Esophagus (tissue), 2 donors: ENCODE measurements around the gene LRRN2. TPM values are rescaled to one million over a fixed set of nuclear protein-coding genes. Genes with fewer than 3 reads are reported as not detected.

Experiments
- H3K27ac ChIP-seq, 2 donors: one replicate each; pipeline ENCODE4 v1.5.1; 2013; ENCODE audit warnings: low read depth in 2 of 2, mild to moderate bottlenecking in 2 of 2, inconsistent platforms in 1 of 2, low read length in 1 of 2, moderate library complexity in 1 of 2
- H3K27me3 ChIP-seq, 2 donors: one replicate each; pipeline ENCODE4 v1.6.1; 2013; ENCODE audit warnings: low read length in 2 of 2, control low read depth in 1 of 2, mild to moderate bottlenecking in 1 of 2; ENCODE audit not compliant: insufficient read depth in 2 of 2, control insufficient read depth in 1 of 2
- H3K36me3 ChIP-seq, 2 donors: one replicate each; pipeline ENCODE4 v1.6.1; 2013; ENCODE audit warnings: low read length in 1 of 2; ENCODE audit not compliant: control insufficient read depth in 2 of 2, insufficient read depth in 2 of 2
- H3K4me1 ChIP-seq, 2 donors: one replicate each; pipeline ENCODE4 v1.6.1; 2013; ENCODE audit warnings: low read length in 1 of 2; ENCODE audit not compliant: control insufficient read depth in 2 of 2, insufficient read depth in 2 of 2
- H3K4me3 ChIP-seq, 2 donors: one replicate each; pipeline ENCODE4 v1.5.1; 2013; ENCODE audit warnings: low read length in 2 of 2, mild to moderate bottlenecking in 2 of 2, low read depth in 1 of 2, moderate library complexity in 1 of 2
- H3K9me3 ChIP-seq, 2 donors: one replicate each; pipeline ENCODE4 v1.6.1; 2013; ENCODE audit warnings: mild to moderate bottlenecking in 2 of 2, low read depth in 1 of 2, low read length in 1 of 2, moderate library complexity in 1 of 2; ENCODE audit not compliant: control insufficient read depth in 2 of 2, insufficient read depth in 1 of 2
- WGBS, 2 donors: extraction: QIAGEN DNeasy Blood & Tissue Kit; methylation state at CpG; one replicate each; pipeline ENCODE4 v1.1.7; 2013; 5-methylcytosine and 5-hydroxymethylcytosine counted together
- polyA plus RNA-seq, 2 donors: library from polyadenylated mRNA; stranded (reverse); fragments of 200-250 nt; gene quantifications; one replicate each; pipeline ENCODE4 v1.2.3, GENCODE V29; 2013
- donor health status: healthy with polysubstance abuse.
- donor health status: Bipolar disorder and iron deficiency.

LRRN2 gene
- polyA plus RNA-seq, 2 donors = 0.65 to 0.88 TPM

GRCh38 chr1:204626381-204626780 lies 59.2 kb downstream of the LRRN2 start:
- no peaks in the 10 kb centered on the region for H3K9me3 ChIP-seq
- 81 to 87% methylated on average over 7 of the region's 7 CpGs for WGBS, 2 donors
- H3K27me3 ChIP-seq = no peaks in the 10 kb centered on the region
- no peak overlapping the region for H3K4me3 ChIP-seq
- no peak overlapping the region for H3K27ac ChIP-seq
- peaks cover 0 to 10% of the 10 kb centered on the region in 2 donors for H3K4me1 ChIP-seq
- no peaks in the 10 kb centered on the region for H3K36me3 ChIP-seq

GRCh38 chr1:204624631-204625216 lies 60.8 kb downstream of the LRRN2 start:
- H3K4me3 ChIP-seq = no peak overlapping the region
- no peak overlapping the region for H3K27ac ChIP-seq
- H3K27me3 ChIP-seq = no peaks in the 10 kb centered on the region
- peaks cover 2 to 14% of the 10 kb centered on the region in 2 donors for H3K4me1 ChIP-seq
- WGBS, 2 donors = 43 to 61% methylated on average over 8 to 12 of the region's 12 CpGs
- no peaks in the 10 kb centered on the region for H3K36me3 ChIP-seq
- no peaks in the 10 kb centered on the region for H3K9me3 ChIP-seq

GRCh38 chr1:204623894-204624361 lies 61.6 kb downstream of the LRRN2 start:
- no peaks in the 10 kb centered on the region for H3K36me3 ChIP-seq
- H3K4me3 ChIP-seq = no peak overlapping the region
- WGBS, 2 donors = 67 to 75% methylated on average over 3 of the region's 3 CpGs
- H3K27ac ChIP-seq = no peak overlapping the region
- H3K9me3 ChIP-seq = no peaks in the 10 kb centered on the region
- H3K4me1 ChIP-seq = peaks cover 2 to 16% of the 10 kb centered on the region in 2 donors
- H3K27me3 ChIP-seq = no peaks in the 10 kb centered on the region

GRCh38 chr1:204623365-204623893 lies 62.1 kb downstream of the LRRN2 start:
- Histone ChIP-seq H3K4me1 (peaks cover 2 to 16% of the 10 kb centered on the region in 2 donors), H3K9me3 (no peaks in the 10 kb centered on the region), H3K27ac (no peak overlapping the region), H3K4me3 (no peak overlapping the region), H3K36me3 (no peaks in the 10 kb centered on the region), H3K27me3 (no peaks in the 10 kb centered on the region)
- 53 to 62% methylated on average over 8 of the region's 8 CpGs for WGBS, 2 donors

- H3K4me3 ChIP-seq = no peak overlapping the region
- 66 to 67% methylated on average over 4 of the region's 4 CpGs for WGBS, 2 donors
- no peaks in the 10 kb centered on the region for H3K27me3 ChIP-seq
- peaks cover 2 to 18% of the 10 kb centered on the region in 2 donors for H3K4me1 ChIP-seq
- no peak overlapping the region for H3K27ac ChIP-seq
- H3K36me3 ChIP-seq = no peaks in the 10 kb centered on the region
- H3K9me3 ChIP-seq = no peaks in the 10 kb centered on the region
These were observed 63.5 kb downstream of the LRRN2 start for GRCh38 chr1:204621996-204622395.

GRCh38 chr1:204621396-204621795 lies 64.1 kb downstream of the LRRN2 start:
- no peaks in the 10 kb centered on the region for H3K27me3 ChIP-seq
- WGBS, 2 donors = 44 to 49% methylated on average over 3 of the region's 3 CpGs
- no peaks in the 10 kb centered on the region for H3K36me3 ChIP-seq
- H3K9me3 ChIP-seq = no peaks in the 10 kb centered on the region
- H3K4me1 ChIP-seq = peaks cover 2 to 18% of the 10 kb centered on the region in 2 donors
- H3K4me3 ChIP-seq = no peak overlapping the region
- peak overlapping the region; percentile 65 to 85 for H3K27ac ChIP-seq

GRCh38 chr1:204619721-204620120 lies 65.8 kb downstream of the LRRN2 start:
- 88 to 89% methylated on average over 13 of the region's 13 CpGs for WGBS, 2 donors
- H3K36me3 ChIP-seq = no peaks in the 10 kb centered on the region
- peaks cover 2 to 18% of the 10 kb centered on the region in 2 donors for H3K4me1 ChIP-seq
- H3K4me3 ChIP-seq = no peak overlapping the region
- no peak overlapping the region for H3K27ac ChIP-seq
- no peaks in the 10 kb centered on the region for H3K27me3 ChIP-seq
- no peaks in the 10 kb centered on the region for H3K9me3 ChIP-seq

GRCh38 chr1:204618148-204618760 lies 67.3 kb downstream of the LRRN2 start:
- Histone ChIP-seq H3K4me3 (no peak overlapping the region), H3K4me1 (peaks cover 2 to 16% of the 10 kb centered on the region in 2 donors), H3K27ac (no peak overlapping the region), H3K27me3 (no peaks in the 10 kb centered on the region), H3K36me3 (no peaks in the 10 kb centered on the region), H3K9me3 (no peaks in the 10 kb centered on the region)
- 93 to 95% methylated on average over 17 to 20 of the region's 20 CpGs for WGBS, 2 donors

GRCh38 chr1:204617256-204618147 lies 68.0 kb downstream of the LRRN2 start:
- H3K4me1 ChIP-seq = peaks cover 2 to 14% of the 10 kb centered on the region in 2 donors
- no peak overlapping the region for H3K4me3 ChIP-seq
- no peaks in the 10 kb centered on the region for H3K27me3 ChIP-seq
- 66 to 73% methylated on average over 13 of the region's 13 CpGs for WGBS, 2 donors
- H3K27ac ChIP-seq = no peak overlapping the region
- no peaks in the 10 kb centered on the region for H3K9me3 ChIP-seq
- no peaks in the 10 kb centered on the region for H3K36me3 ChIP-seq
